Epithelial cell of esophagus (primary cell): ENCODE results near the gene ANXA1.
A peak's percentile ranks its signal among the peaks of the same experiment; 100 is the strongest.

Experiments used
- DNase-seq: peaks from one replicate; pipeline ENCODE4 v3.0.0; 2010; ENCODE audit warnings: low read depth
- H3K4me3 ChIP-seq: 2 replicates; pipeline ENCODE4 v1.5.1; 2011; ENCODE audit warnings: mild to moderate bottlenecking, low read length, control low read depth
- TF ChIP-seq, protein P1 (sequence below): IDR thresholded peaks from 2 replicates; pipeline ENCODE4 v1.5.1; 2011; ENCODE audit warnings: low read depth, mild to moderate bottlenecking, low read length, control low read depth, inconsistent platforms; ENCODE audit not compliant: insufficient read depth; ENCODE audit errors: missing control alignments

Gene ANXA1

DNA sequence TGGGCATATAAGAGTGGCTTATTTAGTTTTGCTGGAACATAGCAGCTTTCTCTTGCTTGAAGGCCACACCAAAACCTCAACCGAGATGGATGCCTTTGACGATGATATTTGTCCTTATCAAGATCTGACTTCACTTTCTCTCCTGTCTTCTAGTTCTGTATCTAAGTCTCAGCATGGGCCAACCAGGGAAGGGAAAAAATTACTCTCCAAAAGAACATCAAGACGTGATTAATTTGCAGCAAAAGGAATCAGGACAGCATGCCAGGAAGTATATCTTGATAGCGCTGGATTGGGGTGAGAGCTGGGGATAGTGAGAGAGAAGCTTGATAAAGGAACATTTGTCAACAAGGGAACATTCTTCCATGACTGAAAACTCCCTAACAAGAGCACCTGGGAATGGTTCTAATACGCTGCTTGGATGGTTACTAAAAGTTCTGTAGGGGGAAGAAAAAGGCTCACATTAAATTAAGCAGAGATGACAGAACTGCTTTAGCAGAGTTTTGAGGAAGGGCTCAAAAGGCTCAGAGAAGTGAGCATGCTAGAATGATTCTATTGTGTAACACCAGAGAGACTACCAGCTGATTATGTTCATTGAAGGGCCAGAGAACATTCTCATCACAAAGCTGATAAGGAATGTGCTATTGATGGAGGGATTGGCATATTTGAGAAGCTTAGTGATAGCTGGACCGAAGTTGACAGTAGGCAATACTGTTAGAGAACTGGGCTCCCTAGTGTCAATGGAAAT, 21.6 kb upstream of the ANXA1 start:
- TF ChIP-seq, protein P1, sequence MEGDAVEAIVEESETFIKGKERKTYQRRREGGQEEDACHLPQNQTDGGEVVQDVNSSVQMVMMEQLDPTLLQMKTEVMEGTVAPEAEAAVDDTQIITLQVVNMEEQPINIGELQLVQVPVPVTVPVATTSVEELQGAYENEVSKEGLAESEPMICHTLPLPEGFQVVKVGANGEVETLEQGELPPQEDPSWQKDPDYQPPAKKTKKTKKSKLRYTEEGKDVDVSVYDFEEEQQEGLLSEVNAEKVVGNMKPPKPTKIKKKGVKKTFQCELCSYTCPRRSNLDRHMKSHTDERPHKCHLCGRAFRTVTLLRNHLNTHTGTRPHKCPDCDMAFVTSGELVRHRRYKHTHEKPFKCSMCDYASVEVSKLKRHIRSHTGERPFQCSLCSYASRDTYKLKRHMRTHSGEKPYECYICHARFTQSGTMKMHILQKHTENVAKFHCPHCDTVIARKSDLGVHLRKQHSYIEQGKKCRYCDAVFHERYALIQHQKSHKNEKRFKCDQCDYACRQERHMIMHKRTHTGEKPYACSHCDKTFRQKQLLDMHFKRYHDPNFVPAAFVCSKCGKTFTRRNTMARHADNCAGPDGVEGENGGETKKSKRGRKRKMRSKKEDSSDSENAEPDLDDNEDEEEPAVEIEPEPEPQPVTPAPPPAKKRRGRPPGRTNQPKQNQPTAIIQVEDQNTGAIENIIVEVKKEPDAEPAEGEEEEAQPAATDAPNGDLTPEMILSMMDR = no peak
- H3K4me3 ChIP-seq = no peak overlapping the region
- DNase-seq = no peak

DNA sequence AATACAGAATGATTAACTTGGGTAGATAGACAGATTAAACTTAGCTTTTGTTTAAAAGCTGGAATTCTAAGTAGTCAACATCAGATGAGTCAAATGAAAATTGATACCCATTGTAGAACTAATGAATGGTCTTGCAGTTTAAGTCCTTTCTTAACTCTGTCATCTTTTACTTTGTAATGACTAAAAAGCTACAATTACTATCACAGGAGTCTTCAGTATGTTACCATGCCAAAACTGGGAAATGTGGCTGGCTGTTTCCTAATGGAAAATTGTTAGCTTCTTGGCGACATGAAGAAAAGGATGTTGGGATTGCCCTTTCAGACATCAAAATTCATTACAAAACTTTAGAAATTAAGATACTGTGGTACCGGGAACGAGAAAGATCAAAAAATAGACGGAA, 20.2 kb upstream of the ANXA1 start:
- no peak for DNase-seq
- TF ChIP-seq, protein P1 = no peak
- H3K4me3 ChIP-seq = no peak overlapping the region

DNA sequence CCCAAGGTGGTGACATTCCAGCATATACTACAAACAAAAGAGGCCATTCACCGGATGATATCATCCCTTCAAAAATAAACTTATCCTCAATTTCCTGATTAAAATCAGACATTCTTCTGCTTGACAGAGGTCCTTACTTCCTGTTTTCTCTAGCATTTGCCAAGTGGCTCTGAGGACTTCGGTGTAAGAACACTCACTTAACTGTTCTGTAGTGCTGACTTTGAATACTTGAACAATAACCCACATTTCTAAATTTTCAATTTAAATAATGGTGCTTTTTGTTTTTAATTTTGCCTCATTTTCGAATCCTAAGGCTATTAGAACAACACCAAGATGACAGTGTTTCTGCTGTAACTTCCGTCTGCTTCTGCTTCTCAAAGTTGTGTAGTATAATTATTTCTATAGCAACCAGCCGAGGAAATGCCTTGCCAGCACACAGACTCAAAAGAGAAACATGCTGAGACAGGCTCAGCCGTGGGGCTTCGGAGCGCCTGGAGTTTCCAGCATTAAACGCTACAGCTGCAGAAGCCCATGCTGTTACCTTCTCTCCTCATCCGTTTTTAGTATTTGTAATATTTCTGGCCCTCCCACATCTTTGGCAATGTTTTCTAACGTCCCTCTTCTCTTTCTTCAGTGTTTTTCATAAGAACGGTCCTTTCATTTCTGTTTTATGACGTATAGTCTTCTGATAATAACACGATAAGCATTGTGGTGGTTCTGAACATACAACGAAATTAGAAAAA, 19.5 kb upstream of the ANXA1 start:
- peak; percentile 98 for DNase-seq
- TF ChIP-seq, protein P1 = no peak
- H3K4me3 ChIP-seq = peak overlapping the region; percentile 28

DNA sequence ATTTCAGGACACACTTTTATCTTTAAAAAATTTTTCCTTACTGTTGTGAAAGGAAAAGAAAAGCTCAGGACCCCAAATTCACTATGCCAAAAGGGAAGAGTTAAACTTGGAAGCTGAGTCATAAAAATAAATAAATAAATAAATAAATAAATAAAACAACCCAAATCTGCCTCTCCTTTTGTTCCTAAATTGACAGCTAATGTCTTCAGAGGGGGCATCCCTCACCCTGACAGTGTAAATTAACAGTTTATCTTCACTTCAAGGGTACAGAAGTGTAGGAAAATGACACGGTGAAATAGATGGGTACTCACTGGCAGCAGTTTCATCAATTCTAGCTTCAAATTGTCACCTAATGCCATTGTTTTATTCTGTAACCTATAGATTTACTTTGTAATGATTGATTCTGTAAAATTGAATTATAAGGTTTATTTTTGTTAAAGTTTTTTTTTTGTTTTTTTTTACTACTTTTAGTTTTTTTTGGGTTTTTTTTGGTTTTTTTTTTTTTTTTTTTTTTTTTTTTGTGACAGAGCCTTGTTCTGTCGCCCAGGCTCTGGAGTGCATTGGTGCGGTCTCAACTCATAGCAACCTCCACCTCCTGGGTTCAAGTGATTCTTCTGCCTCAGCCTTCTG, 18.5 kb upstream of the ANXA1 start:
- TF ChIP-seq, protein P1 = no peak
- DNase-seq = no peak
- no peak overlapping the region for H3K4me3 ChIP-seq

DNA sequence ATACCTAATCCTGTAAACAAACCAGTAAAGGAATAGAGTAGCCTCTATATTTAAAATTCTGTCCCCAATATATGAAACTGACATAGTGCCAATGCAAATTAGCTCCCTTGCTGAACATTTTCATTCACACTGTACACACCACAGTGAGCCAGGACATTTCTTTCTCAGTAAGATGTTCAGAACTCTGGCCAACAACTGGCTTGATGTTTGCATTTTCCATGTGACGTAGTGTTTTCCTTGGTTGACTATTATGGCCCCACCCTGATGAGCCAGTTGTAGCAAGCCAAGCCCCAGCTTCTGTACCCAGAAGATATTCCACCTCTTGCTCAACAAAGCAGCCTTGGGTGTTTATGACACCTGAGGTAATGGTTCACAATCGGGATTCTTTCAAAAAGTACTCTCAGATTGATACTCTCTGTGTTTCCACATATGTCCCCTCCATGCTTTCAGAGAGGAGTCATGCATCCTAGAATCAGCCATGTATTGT, 17.7 kb upstream of the ANXA1 start:
- TF ChIP-seq, protein P1 = no peak
- DNase-seq = peak; percentile 100
- no peak overlapping the region for H3K4me3 ChIP-seq

DNA sequence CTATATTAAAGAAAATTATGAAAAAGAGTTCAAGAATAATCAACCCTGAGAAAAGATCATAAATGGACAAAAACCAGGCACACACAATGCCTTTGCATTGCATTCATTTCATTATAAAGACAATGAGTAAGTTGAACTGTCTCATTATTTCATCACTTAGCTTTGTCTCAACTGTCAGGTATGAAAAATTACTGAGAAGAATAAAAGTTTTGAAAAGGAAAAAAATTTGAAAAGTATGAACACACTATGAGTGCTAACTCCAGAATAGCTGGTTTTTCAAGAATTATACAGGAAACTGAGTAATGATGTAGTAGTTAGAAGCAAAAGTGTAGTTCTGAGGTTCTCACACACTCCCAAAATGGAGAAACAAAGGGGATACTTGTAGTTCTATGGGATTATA, 16.3 kb upstream of the ANXA1 start:
- TF ChIP-seq, protein P1 = no peak
- DNase-seq = peak; percentile 85
- no peak overlapping the region for H3K4me3 ChIP-seq
